ENCODE measurements around the gene RNF4.
"Not testable (repeated sequence)": the region's sequence is repeated elsewhere in the genome, so short reads cannot be mapped to it uniquely, and the experiment has no call there.

RNF4 gene

DNA sequence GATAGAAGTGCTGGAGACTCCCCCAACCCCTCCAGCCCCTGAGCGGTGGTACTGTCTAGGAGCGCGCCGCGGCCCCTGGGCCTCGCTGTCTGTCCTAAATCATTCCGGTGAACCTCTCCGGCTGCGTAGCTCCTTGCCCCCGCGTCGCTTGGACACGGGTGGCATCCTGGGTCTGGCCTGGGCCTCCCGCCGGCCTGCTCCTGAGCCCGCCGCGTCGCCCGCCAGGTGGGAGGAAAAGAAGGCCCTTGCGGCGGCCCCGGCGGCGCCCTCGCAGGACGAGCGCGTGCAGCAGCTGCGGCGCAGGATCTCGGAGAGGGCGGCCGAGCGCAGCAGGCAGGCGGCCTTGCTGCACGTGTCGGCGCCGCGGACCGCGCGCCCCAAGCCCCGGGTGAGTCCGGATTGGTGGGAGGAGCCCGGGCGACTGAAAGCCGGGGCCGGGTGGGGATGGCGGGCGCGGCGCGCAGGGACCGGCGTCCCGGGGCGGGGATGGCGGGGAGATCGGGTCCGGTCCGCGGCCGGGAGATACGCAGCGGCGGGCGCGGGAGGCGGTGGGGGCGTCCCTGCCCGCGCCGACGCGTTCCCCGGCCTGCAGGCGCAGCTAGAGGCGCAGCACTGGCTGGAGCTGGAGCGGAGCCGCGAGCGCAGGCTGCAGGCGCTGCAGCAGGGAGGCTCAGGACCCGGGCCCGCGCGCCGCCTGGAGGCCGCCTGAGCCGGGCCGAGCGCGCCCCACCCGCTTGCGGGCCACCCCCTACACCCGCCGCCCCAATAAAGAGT lies 6.5 kb upstream of the RNF4 start:
- peak; percentile 88 for TF ChIP-seq ZFX (IDR thresholded peaks at IDR 0.05)
- TF ChIP-seq, protein P1, sequence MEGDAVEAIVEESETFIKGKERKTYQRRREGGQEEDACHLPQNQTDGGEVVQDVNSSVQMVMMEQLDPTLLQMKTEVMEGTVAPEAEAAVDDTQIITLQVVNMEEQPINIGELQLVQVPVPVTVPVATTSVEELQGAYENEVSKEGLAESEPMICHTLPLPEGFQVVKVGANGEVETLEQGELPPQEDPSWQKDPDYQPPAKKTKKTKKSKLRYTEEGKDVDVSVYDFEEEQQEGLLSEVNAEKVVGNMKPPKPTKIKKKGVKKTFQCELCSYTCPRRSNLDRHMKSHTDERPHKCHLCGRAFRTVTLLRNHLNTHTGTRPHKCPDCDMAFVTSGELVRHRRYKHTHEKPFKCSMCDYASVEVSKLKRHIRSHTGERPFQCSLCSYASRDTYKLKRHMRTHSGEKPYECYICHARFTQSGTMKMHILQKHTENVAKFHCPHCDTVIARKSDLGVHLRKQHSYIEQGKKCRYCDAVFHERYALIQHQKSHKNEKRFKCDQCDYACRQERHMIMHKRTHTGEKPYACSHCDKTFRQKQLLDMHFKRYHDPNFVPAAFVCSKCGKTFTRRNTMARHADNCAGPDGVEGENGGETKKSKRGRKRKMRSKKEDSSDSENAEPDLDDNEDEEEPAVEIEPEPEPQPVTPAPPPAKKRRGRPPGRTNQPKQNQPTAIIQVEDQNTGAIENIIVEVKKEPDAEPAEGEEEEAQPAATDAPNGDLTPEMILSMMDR (conservative IDR thresholded peaks at IDR 0.05) = peak; percentile 78
- peak overlapping the region; percentile 68 for H3K27ac ChIP-seq

DNA sequence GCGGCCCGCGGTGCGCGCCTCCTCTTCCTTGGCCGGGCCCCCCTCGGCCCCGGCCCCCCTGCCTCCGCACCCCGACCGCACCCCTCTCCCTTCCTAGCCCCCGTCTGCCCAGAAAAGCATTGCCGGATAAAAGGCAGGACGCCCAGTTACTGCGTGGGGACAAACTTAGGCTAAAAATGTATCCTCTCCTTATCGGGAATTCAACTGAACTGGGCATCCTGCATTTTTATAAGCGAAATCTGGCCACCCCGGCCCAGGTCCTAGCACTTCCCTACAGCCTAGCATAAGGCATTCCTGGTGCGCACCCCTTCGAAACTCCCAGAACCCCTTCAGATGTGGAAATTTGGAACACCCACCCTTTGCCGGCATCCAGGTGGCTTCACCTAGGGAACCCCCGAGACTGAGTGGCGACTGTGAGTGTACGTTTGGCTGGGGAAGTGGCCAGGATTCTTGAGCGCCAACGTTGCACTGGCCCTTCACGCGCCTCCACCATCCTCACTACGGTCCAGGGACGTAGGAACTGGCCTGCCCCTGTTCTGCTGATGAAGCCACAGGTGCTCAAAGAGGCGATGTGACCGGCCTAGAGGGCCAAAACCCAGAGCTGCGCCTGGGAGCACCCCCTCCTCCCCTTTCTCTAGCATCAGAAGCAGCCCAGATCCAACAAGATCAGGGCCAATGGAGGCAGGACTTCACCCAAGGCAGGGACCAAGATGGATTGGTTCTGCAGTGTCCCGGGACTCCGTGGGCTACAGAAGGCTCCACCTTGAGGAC lies 5.7 kb upstream of the RNF4 start:
- peak overlapping the region; percentile 68 for H3K27ac ChIP-seq
- TF ChIP-seq, protein P1 (conservative IDR thresholded peaks at IDR 0.05) = peak; percentile 46
- no peak for TF ChIP-seq ZFX (IDR thresholded peaks at IDR 0.05)

GRCh38 chr4:2465032-2465431 lies 3.9 kb upstream of the RNF4 start:
- no peak overlapping the region for H3K27ac ChIP-seq
- TF ChIP-seq ZFX (IDR thresholded peaks at IDR 0.05) = no peak
- TF ChIP-seq, protein P1 (conservative IDR thresholded peaks at IDR 0.05) = no peak

GRCh38 chr4:2465544-2465943 lies 3.4 kb upstream of the RNF4 start:
- not testable (repeated sequence) for H3K27ac ChIP-seq

DNA sequence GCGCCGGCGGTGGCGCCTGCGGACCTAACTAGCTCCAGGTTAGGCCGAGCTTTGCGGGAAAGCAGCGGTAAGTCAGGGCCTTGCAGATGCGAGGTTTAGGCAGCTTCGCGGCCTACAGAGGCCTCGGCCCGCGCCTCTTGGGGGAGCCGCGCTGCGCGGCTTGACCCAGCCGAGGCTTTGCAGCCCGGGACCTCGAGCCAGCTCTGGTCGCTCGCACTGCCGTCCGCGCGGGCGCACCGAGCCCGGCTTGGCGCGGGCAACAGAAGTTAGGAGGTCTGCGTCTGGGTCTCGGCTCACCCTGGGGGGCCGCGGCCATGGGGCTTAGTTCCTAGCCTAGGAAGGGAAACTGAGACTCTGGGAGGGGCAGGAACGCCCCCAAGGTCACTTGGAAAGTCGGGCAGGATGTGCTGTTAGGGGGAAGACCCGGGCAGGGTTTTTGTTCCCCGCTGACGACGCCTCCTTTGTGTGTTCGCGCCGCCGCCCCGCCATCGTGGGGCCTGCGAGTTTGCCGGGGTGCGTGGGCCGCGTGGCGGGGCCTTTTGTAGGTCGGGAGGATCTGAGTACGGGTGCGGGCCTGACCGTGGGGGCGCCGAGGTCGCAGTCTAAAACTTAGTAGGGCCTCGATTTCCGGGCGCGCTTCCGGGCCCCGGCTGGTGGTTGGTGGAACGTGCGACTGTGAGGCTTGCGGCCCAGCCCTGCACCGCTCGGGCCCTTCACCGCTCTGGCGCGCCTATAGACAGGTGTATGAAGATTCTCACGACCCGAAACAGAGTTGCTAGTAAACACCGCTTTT lies 482 bp downstream of the RNF4 start:
- H3K27ac ChIP-seq = peak overlapping the region; percentile 96
- TF ChIP-seq, protein P1 (conservative IDR thresholded peaks at IDR 0.05) = no peak
- TF ChIP-seq ZFX (IDR thresholded peaks at IDR 0.05) = peak; percentile 89

- H3K27ac ChIP-seq = no peak overlapping the region
- TF ChIP-seq, protein P1 (conservative IDR thresholded peaks at IDR 0.05) = no peak
- no peak for TF ChIP-seq ZFX (IDR thresholded peaks at IDR 0.05)
These were observed 1.9 kb downstream of the RNF4 start for GRCh38 chr4:2470791-2471190.

DNA sequence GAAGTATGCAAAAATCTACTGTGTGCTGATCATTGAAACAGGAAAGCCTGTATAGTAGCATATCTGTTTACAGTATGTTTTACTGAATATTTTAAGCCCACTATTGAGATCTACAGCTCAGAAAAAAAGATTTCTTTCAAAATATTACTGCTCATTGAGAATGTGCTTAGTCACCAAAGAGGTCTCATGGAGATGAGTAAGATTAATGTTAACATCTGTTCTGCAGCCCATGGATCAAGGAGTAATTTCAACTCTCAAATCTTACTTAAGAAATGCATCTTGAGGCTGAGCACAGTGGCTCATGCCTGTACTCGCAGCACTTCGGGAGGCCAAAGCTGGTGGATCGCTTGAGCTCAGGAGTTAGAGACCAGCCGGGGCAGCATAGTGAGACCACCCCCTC lies 3.3 kb downstream of the RNF4 start:
- TF ChIP-seq, protein P1 (conservative IDR thresholded peaks at IDR 0.05) = no peak
- no peak for TF ChIP-seq ZFX (IDR thresholded peaks at IDR 0.05)
- H3K27ac ChIP-seq = no peak overlapping the region

Measured in C4-2B (cell line).